HepG2 (cell line): ENCODE results near the gene IFT80. TPM values are rescaled to one million over a fixed set of nuclear protein-coding genes. Genes with fewer than 3 reads are reported as not detected.

Source experiments
- ATAC-seq: fragments of 200-7000 bp; cut with Tn5 transposase; 3 replicates; pipeline ENCODE4 v1.9.1; 2020; ENCODE audit warnings: mild to moderate bottlenecking, moderate library complexity
- BruUV-seq: library from RNA; stranded (reverse); fragments of 400-500 nt; replicated peaks from 2 replicates; lab custom pipeline; 2021; lab: Mats Ljungman, UMichigan
- CTCF ChIA-PET: fragments of 300-600 bp; formaldehyde crosslinking; extraction: SDS; loops from one replicate; lab custom pipeline; 2021; ENCODE audit warnings: low total read pairs, inconsistent platforms, low intra/inter-chr PET ratio; lab: Yijun Ruan, JAX
- POLR2A ChIA-PET: fragments of 350-600 bp; sonication (Branson Sonifier 250); formaldehyde crosslinking; loops from one replicate; lab custom pipeline; 2020; ENCODE audit warnings: antibody characterized with exemption, inconsistent platforms; lab: Yijun Ruan, JAX
- DNase-seq: peaks from one replicate; pipeline ENCODE4 v3.0.0-alpha.2; 2015; ENCODE audit warnings: low spot score
- FAIRE-seq: peaks from 3 replicates; lab custom pipeline; 2011; peaks lifted over from hg19 to GRCh38; lab: Jason Lieb, UNC
- H2AFZ ChIP-seq: one replicate; pipeline ENCODE4 v1.6.1; 2011; ENCODE audit warnings: low read length, inconsistent platforms
- H3K27ac ChIP-seq: fragments of 300-600 bp; 3 replicates; pipeline ENCODE4 v1.8.0; 2011; ENCODE audit warnings: mixed run types, mild to moderate bottlenecking, mixed read lengths, low read length, inconsistent platforms; ENCODE audit not compliant: insufficient read depth; ENCODE audit errors: extremely low read length
- H3K27me3 ChIP-seq, 2 experiments: fragments of 200-600 bp in 1 of 2; 2 replicates in 1 of 2; 3 replicates in 1 of 2; pipeline versions ENCODE4 v1.6.0 to v1.8.0; 2011; ENCODE audit warnings: low read length in 2 of 2, mild to moderate bottlenecking in 2 of 2, moderate library complexity in 2 of 2, inconsistent platforms in 1 of 2; ENCODE audit not compliant: insufficient read depth in 2 of 2, control insufficient read depth in 1 of 2
- H3K36me3 ChIP-seq, 2 experiments: fragments of 200-600 bp in 1 of 2; replicated peaks in 1 of 2; 2 replicates in 1 of 2; 3 replicates in 1 of 2; pipeline versions ENCODE4 v1.5.1 to v1.8.0; 2011; ENCODE audit warnings: low read length in 2 of 2, inconsistent platforms in 1 of 2; ENCODE audit not compliant: insufficient read depth in 2 of 2, control insufficient read depth in 1 of 2
- H3K4me1 ChIP-seq: 2 replicates; pipeline ENCODE4 v1.5.1; 2012; ENCODE audit warnings: low read length, inconsistent platforms; ENCODE audit not compliant: insufficient read depth
- H3K4me2 ChIP-seq: 2 replicates; pipeline ENCODE4 v1.6.0; 2011; ENCODE audit warnings: low read depth, low read length, inconsistent platforms
- H3K4me3 ChIP-seq, 3 experiments: fragments of 200-600 bp in 1 of 3; sonication (generic), shearing (Covaris generic) in 1 of 3; replicated peaks in 1 of 3; 2 replicates each; pipeline ENCODE4 v1.5.1; 2011 to 2016; ENCODE audit warnings: low read length in 3 of 3, inconsistent platforms in 2 of 3, low read depth in 2 of 3, mild to moderate bottlenecking in 2 of 3, control low read depth in 1 of 3, mixed read lengths in 1 of 3; ENCODE audit not compliant: insufficient read depth in 1 of 3
- H3K79me2 ChIP-seq: one replicate; pipeline ENCODE4 v1.6.1; 2011; ENCODE audit warnings: low read length, inconsistent platforms; ENCODE audit not compliant: insufficient read depth
- H3K9ac ChIP-seq: 2 replicates; pipeline ENCODE4 v1.6.0; 2011; ENCODE audit warnings: mild to moderate bottlenecking, low read depth, low read length, inconsistent platforms; ENCODE audit not compliant: insufficient read depth
- H3K9me3 ChIP-seq: 2 replicates; pipeline ENCODE4 v1.5.1; 2012; ENCODE audit warnings: mild to moderate bottlenecking, low read length
- H4K20me1 ChIP-seq: 2 replicates; pipeline ENCODE4 v1.6.0; 2011; ENCODE audit warnings: inconsistent platforms, mild to moderate bottlenecking, low read length, moderate library complexity; ENCODE audit not compliant: insufficient read depth
- HNRNPK ChIP-seq: fragments of 200-400 bp; formaldehyde crosslinking; IDR thresholded peaks from 2 replicates; pipeline ENCODE4 v1.6.1; 2018; ENCODE audit warnings: low read length, low read depth, moderate library complexity, mild to moderate bottlenecking; ENCODE audit not compliant: poor library complexity, severe bottlenecking
- NFRKB ChIP-seq: fragments of 450-650 bp; IDR thresholded peaks from 2 replicates; pipeline ENCODE4 v1.6.1; 2017
- RXRA ChIP-seq: sonication (generic); formaldehyde crosslinking; IDR thresholded peaks from 2 replicates; pipeline ENCODE4 v1.5.1; 2020; ENCODE audit warnings: missing genetic modification reagents
- SRF ChIP-seq: IDR thresholded peaks from 2 replicates; pipeline ENCODE4 v1.6.1; 2011; ENCODE audit warnings: mild to moderate bottlenecking, low read depth, low read length, moderate library complexity
- WGBS: methylation state at CpG from one replicate; pipeline ENCODE4 v1.1.6; 2017; ENCODE audit warnings: low lambda C conversion rate; 5-methylcytosine and 5-hydroxymethylcytosine counted together
- in situ Hi-C: cut with HindIII; loops from 2 replicates; pipeline ENCODE4 v1.10.0; 2017; ENCODE audit warnings: low pct_unique_long_range_greater_than_20kb; ENCODE audit not compliant: extremely low pct_ligation_motif_present
- intact Hi-C: fragments of 100-400 bp; cut with micrococcal nuclease; formaldehyde crosslinking; loops from one replicate; pipeline ENCODE4 v1.10.0; 2022; ENCODE audit not compliant: unreplicated experiment
- polyA plus RNA-seq, 8 experiments: library from polyadenylated mRNA; depleted of rRNA in 3 of 8; stranded (reverse) in 7 of 8; unstranded in 1 of 8; fragments of >200 nt; fragmentation: Illumina TruSeq in 4 of 8; extraction: Trizol in 4 of 8; gene quantifications; 2 replicates each; pipeline versions ENCODE4 v1.2.1 to v1.2.3, GENCODE V29; 2011 to 2016; ENCODE audit warnings: low read depth in 4 of 8, missing spikeins in 1 of 8, mixed read lengths in 1 of 8; ENCODE audit not compliant: insufficient read depth in 1 of 8
- total RNA-seq, 5 experiments: library from RNA; depleted of rRNA; stranded (reverse); fragments of >200 nt; fragmentation: Illumina TruSeq; extraction: Trizol; gene quantifications; 2 replicates each; pipeline ENCODE4 v1.2.3, GENCODE V29; 2016; ENCODE audit warnings: low read depth in 1 of 5
- TF ChIP-seq, protein P1 (sequence below): IDR thresholded peaks from 2 replicates; pipeline ENCODE4 v1.4.0; 2020; ENCODE audit warnings: mild to moderate bottlenecking, missing genetic modification reagents
- TF ChIP-seq, protein P2 (sequence below): sonication (generic); formaldehyde crosslinking; IDR thresholded peaks from 2 replicates; pipeline ENCODE4 v1.9.0; 2021; ENCODE audit warnings: missing genetic modification reagents, borderline replicate concordance
- TF ChIP-seq, protein P3 (sequence below): sonication (generic); formaldehyde crosslinking; IDR thresholded peaks from 2 replicates; pipeline ENCODE4 v1.4.0; 2020; ENCODE audit warnings: missing genetic modification reagents

Gene IFT80
- total and polyA plus RNA-seq, 2 of the 13 experiments (the other 11 are each of a cell fraction or from before 2014, with no cell fraction given): 11.4 to 15.7 TPM

DNA sequence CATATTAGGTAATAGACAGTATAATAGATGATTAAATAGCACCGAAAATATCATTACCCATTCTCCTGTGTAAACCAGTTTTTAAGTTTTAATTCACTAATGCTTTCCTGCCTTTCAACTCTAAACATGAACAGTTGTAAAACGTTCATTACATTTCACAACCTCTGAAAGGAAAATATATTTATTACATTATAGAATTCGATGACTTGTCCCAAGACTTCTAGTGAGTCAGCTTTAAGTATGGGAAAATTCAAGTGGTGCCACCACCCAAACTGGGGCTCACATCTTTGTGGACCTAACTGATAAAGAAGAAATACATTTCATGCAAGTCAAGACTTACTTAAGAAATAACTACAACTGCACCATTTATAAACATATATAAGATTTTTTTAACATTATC, 48.5 kb upstream of the IFT80 start:
- ChIA-PET POLR2A (no interaction called here), CTCF (no interaction called here)

More for the DNA sequence above, 48.5 kb upstream of the IFT80 start:
- no peak overlapping the region for H3K4me3 ChIP-seq
- FAIRE-seq (no peak), ATAC-seq (no peak), DNase-seq (no peak)
- no peaks in the 10 kb centered on the region; a peak in 2 of 5 replicates for H3K27me3 ChIP-seq
- WGBS: 54% methylated on average over 3 of the region's 3 CpGs
- intact Hi-C loops: no loop called here
- H3K27ac ChIP-seq: no peak overlapping the region
- H3K9me3 ChIP-seq: no peaks in the 10 kb centered on the region
- BruUV-seq: no TSS peak
- no peaks in the 10 kb centered on the region for H3K79me2 ChIP-seq
- H3K4me1 ChIP-seq: 0 out of 2 replicates have a peak, but pooled peaks cover 11% of the 10 kb centered on the region
- no peaks in the 10 kb centered on the region for H3K36me3 ChIP-seq
- no peaks in the 10 kb centered on the region for H4K20me1 ChIP-seq
- no peak overlapping the region for H2AFZ ChIP-seq
- in situ Hi-C loops: no loop called here
- H3K4me2 ChIP-seq: no peak overlapping the region
- TF ChIP-seq RXRA (CRISPR knock-in tag) (no peak), HNRNPK (no peak), SRF (no peak), NFRKB (no peak)
- TF ChIP-seq, protein P1, sequence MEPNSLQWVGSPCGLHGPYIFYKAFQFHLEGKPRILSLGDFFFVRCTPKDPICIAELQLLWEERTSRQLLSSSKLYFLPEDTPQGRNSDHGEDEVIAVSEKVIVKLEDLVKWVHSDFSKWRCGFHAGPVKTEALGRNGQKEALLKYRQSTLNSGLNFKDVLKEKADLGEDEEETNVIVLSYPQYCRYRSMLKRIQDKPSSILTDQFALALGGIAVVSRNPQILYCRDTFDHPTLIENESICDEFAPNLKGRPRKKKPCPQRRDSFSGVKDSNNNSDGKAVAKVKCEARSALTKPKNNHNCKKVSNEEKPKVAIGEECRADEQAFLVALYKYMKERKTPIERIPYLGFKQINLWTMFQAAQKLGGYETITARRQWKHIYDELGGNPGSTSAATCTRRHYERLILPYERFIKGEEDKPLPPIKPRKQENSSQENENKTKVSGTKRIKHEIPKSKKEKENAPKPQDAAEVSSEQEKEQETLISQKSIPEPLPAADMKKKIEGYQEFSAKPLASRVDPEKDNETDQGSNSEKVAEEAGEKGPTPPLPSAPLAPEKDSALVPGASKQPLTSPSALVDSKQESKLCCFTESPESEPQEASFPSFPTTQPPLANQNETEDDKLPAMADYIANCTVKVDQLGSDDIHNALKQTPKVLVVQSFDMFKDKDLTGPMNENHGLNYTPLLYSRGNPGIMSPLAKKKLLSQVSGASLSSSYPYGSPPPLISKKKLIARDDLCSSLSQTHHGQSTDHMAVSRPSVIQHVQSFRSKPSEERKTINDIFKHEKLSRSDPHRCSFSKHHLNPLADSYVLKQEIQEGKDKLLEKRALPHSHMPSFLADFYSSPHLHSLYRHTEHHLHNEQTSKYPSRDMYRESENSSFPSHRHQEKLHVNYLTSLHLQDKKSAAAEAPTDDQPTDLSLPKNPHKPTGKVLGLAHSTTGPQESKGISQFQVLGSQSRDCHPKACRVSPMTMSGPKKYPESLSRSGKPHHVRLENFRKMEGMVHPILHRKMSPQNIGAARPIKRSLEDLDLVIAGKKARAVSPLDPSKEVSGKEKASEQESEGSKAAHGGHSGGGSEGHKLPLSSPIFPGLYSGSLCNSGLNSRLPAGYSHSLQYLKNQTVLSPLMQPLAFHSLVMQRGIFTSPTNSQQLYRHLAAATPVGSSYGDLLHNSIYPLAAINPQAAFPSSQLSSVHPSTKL (CRISPR knock-in tag): no peak
- TF ChIP-seq, protein P2, sequence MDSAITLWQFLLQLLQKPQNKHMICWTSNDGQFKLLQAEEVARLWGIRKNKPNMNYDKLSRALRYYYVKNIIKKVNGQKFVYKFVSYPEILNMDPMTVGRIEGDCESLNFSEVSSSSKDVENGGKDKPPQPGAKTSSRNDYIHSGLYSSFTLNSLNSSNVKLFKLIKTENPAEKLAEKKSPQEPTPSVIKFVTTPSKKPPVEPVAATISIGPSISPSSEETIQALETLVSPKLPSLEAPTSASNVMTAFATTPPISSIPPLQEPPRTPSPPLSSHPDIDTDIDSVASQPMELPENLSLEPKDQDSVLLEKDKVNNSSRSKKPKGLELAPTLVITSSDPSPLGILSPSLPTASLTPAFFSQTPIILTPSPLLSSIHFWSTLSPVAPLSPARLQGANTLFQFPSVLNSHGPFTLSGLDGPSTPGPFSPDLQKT (CRISPR knock-in tag): no peak
- TF ChIP-seq, protein P3, sequence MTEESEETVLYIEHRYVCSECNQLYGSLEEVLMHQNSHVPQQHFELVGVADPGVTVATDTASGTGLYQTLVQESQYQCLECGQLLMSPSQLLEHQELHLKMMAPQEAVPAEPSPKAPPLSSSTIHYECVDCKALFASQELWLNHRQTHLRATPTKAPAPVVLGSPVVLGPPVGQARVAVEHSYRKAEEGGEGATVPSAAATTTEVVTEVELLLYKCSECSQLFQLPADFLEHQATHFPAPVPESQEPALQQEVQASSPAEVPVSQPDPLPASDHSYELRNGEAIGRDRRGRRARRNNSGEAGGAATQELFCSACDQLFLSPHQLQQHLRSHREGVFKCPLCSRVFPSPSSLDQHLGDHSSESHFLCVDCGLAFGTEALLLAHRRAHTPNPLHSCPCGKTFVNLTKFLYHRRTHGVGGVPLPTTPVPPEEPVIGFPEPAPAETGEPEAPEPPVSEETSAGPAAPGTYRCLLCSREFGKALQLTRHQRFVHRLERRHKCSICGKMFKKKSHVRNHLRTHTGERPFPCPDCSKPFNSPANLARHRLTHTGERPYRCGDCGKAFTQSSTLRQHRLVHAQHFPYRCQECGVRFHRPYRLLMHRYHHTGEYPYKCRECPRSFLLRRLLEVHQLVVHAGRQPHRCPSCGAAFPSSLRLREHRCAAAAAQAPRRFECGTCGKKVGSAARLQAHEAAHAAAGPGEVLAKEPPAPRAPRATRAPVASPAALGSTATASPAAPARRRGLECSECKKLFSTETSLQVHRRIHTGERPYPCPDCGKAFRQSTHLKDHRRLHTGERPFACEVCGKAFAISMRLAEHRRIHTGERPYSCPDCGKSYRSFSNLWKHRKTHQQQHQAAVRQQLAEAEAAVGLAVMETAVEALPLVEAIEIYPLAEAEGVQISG (CRISPR knock-in tag): no peak
- no peak overlapping the region for H3K9ac ChIP-seq
